Suprapubic skin (tissue), 4 donors: ENCODE results near the gene KCND3. TPM values are rescaled to one million over a fixed set of nuclear protein-coding genes. Genes with fewer than 3 reads are reported as not detected.

Source experiments
- DNase-seq, 2 donors: peaks; one replicate each; pipeline ENCODE4 v3.0.0-alpha.2; 2019; ENCODE audit warnings: low spot score in 2 of 2
- H3K27ac ChIP-seq: fragments of 200-600 bp; sonication (generic); one replicate; pipeline ENCODE4 v1.5.1; 2019
- H3K27me3 ChIP-seq: fragments of 200-600 bp; sonication (generic); one replicate; pipeline ENCODE4 v1.5.1; 2019
- H3K36me3 ChIP-seq: fragments of 200-600 bp; sonication (generic); one replicate; pipeline ENCODE4 v1.5.1; 2019
- H3K4me1 ChIP-seq: fragments of 200-600 bp; sonication (generic); one replicate; pipeline ENCODE4 v1.5.1; 2019
- H3K4me3 ChIP-seq: fragments of 200-600 bp; sonication (generic); one replicate; pipeline ENCODE4 v1.5.1; 2019; ENCODE audit warnings: mild to moderate bottlenecking
- H3K9me3 ChIP-seq: fragments of 200-600 bp; sonication (generic); one replicate; pipeline ENCODE4 v1.5.1; 2019
- CTCF ChIP-seq, 2 donors: fragments of 200-600 bp in 1 of 2; fragments of 450-650 bp in 1 of 2; sonication (generic) in 1 of 2; IDR thresholded peaks; one replicate each; pipeline ENCODE4 v1.5.1; 2016 to 2019; ENCODE audit warnings: antibody characterized with exemption in 2 of 2, mild to moderate bottlenecking in 1 of 2, moderate library complexity in 1 of 2
- EP300 ChIP-seq: sonication (generic); formaldehyde crosslinking; IDR thresholded peaks from one replicate; pipeline ENCODE4 v1.6.1; 2017; ENCODE audit warnings: antibody characterized with exemption
- POLR2A ChIP-seq, 2 donors: fragments of 450-650 bp; IDR thresholded peaks; one replicate each; pipeline ENCODE4 v1.6.1; 2017; ENCODE audit warnings: antibody characterized with exemption in 2 of 2, mild to moderate bottlenecking in 2 of 2, moderate library complexity in 2 of 2
- POLR2AphosphoS5 ChIP-seq, 3 donors: sonication (generic); formaldehyde crosslinking; IDR thresholded peaks; one replicate each; pipeline ENCODE4 v1.6.1; 2017; ENCODE audit warnings: antibody characterized with exemption in 3 of 3
- WGBS: methylation state at CpG from one replicate; pipeline ENCODE4 v1.1.5; 2018; 5-methylcytosine and 5-hydroxymethylcytosine counted together
- total RNA-seq, 4 donors: library from RNA; depleted of rRNA; stranded (reverse); fragments of >200 nt; gene quantifications; one replicate each; pipeline ENCODE4 v1.1.0, GENCODE V29; 2016

The KCND3 gene
- total RNA-seq, 4 donors from 2014 or later: 6.8 to 11.4 (median 10.2) TPM

- Histone ChIP-seq H3K36me3 (no peaks in the 10 kb centered on the region), H3K27ac (peak overlapping the region; percentile 53), H3K27me3 (no peaks in the 10 kb centered on the region), H3K4me1 (peaks cover 65% of the 10 kb centered on the region), H3K9me3 (no peaks in the 10 kb centered on the region), H3K4me3 (no peak overlapping the region)
- 52% methylated on average over 9 of the region's 9 CpGs for WGBS
- peak in 1 of 2 donors; percentile 77 for DNase-seq
- TF ChIP-seq EP300 (no peak), POLR2A (IDR thresholded peaks at IDR 0.05) (no peak), CTCF (IDR thresholded peaks at IDR 0.05) (no peak), POLR2AphosphoS5 (IDR thresholded peaks at IDR 0.05) (no peak)
Observed at GRCh38 chr1:111733183-111733991, 256.1 kb downstream of the KCND3 start.

GRCh38 chr1:111732718-111733117, 256.8 kb downstream of the KCND3 start:
- Histone ChIP-seq H3K4me3 (no peak overlapping the region), H3K4me1 (peaks cover 58% of the 10 kb centered on the region), H3K9me3 (no peaks in the 10 kb centered on the region), H3K36me3 (peaks cover under 1% of the 10 kb centered on the region), H3K27ac (no peak overlapping the region), H3K27me3 (no peaks in the 10 kb centered on the region)
- WGBS: 94% methylated on average over 2 of the region's 7 CpGs
- peak in 1 of 2 donors; percentile 65 for DNase-seq
- TF ChIP-seq EP300: no peak
- TF ChIP-seq CTCF (IDR thresholded peaks at IDR 0.05): no peak
- no peak for TF ChIP-seq POLR2AphosphoS5 (IDR thresholded peaks at IDR 0.05)
- no peak for TF ChIP-seq POLR2A (IDR thresholded peaks at IDR 0.05)

GRCh38 chr1:111731956-111732355, 257.5 kb downstream of the KCND3 start:
- peak in 1 of 2 donors; percentile 65 for DNase-seq
- TF ChIP-seq EP300 (no peak), CTCF (IDR thresholded peaks at IDR 0.05) (no peak), POLR2A (IDR thresholded peaks at IDR 0.05) (no peak), POLR2AphosphoS5 (IDR thresholded peaks at IDR 0.05) (no peak)
- Histone ChIP-seq H3K27me3 (no peaks in the 10 kb centered on the region), H3K36me3 (peaks cover 9% of the 10 kb centered on the region), H3K9me3 (no peaks in the 10 kb centered on the region), H3K4me3 (no peak overlapping the region), H3K27ac (no peak overlapping the region), H3K4me1 (peaks cover 50% of the 10 kb centered on the region)
- 71% methylated on average over 6 of the region's 6 CpGs for WGBS

- Histone ChIP-seq H3K4me3 (no peak overlapping the region), H3K36me3 (peaks cover 17% of the 10 kb centered on the region), H3K4me1 (peaks cover 44% of the 10 kb centered on the region), H3K27me3 (no peaks in the 10 kb centered on the region), H3K9me3 (no peaks in the 10 kb centered on the region), H3K27ac (no peak overlapping the region)
- no peak for TF ChIP-seq CTCF (IDR thresholded peaks at IDR 0.05)
- 58% methylated on average over 4 of the region's 4 CpGs for WGBS
- no peak for DNase-seq
Observed at GRCh38 chr1:111730706-111731105, 258.8 kb downstream of the KCND3 start.

GRCh38 chr1:111729946-111730681, 259.4 kb downstream of the KCND3 start:
- H3K4me1 ChIP-seq: peaks cover 43% of the 10 kb centered on the region
- TF ChIP-seq CTCF (IDR thresholded peaks at IDR 0.05) (no peak), EP300 (no peak), POLR2A (IDR thresholded peaks at IDR 0.05) (no peak), POLR2AphosphoS5 (IDR thresholded peaks at IDR 0.05) (no peak)
- WGBS: 53% methylated on average over 7 of the region's 7 CpGs
- peaks cover 17% of the 10 kb centered on the region for H3K36me3 ChIP-seq
- H3K27ac ChIP-seq: no peak overlapping the region
- no peaks in the 10 kb centered on the region for H3K9me3 ChIP-seq
- no peak for DNase-seq
- no peak overlapping the region for H3K4me3 ChIP-seq
- no peaks in the 10 kb centered on the region for H3K27me3 ChIP-seq
